Tibial artery (tissue), 4 donors: ENCODE results near the gene AGMAT.

Experiments used
- DNase-seq, 2 donors: peaks; one replicate each; pipeline ENCODE4 v3.0.0-alpha.2; 2019
- H3K27ac ChIP-seq, 2 donors: fragments of 200-600 bp; sonication (generic) in 1 of 2; 1 replicate in 1 of 2; 2 replicates in 1 of 2; pipeline ENCODE4 v1.5.1; 2018 to 2019; ENCODE audit warnings: mild to moderate bottlenecking in 1 of 2
- H3K27me3 ChIP-seq, 2 donors: fragments of 200-600 bp; sonication (generic) in 1 of 2; one replicate each; pipeline versions ENCODE4 v1.5.1 to v1.6.0; 2016 to 2019
- H3K36me3 ChIP-seq, 3 donors: fragments of 200-600 bp; sonication (generic) in 2 of 3; one replicate each; pipeline ENCODE4 v1.5.1; 2016 to 2019; ENCODE audit warnings: mild to moderate bottlenecking in 2 of 3
- H3K4me1 ChIP-seq, 4 donors: fragments of 200-600 bp; sonication (generic) in 2 of 4; 1 replicate in 3 of 4; 2 replicates in 1 of 4; pipeline ENCODE4 v1.5.1; 2016 to 2019
- H3K4me3 ChIP-seq, 2 donors: fragments of 200-600 bp; sonication (generic) in 1 of 2; 1 replicate in 1 of 2; 2 replicates in 1 of 2; pipeline ENCODE4 v1.5.1; 2018 to 2019; ENCODE audit warnings: mild to moderate bottlenecking in 2 of 2
- H3K9me3 ChIP-seq, 3 donors: fragments of 200-600 bp; sonication (generic) in 1 of 3; one replicate each; pipeline ENCODE4 v1.5.1; 2016 to 2019
- CTCF ChIP-seq, 2 experiments: fragments of 200-600 bp in 1 of 2; fragments of 450-650 bp in 1 of 2; IDR thresholded peaks; one replicate each; pipeline ENCODE4 v1.5.1; 2017 to 2019; ENCODE audit warnings: antibody characterized with exemption in 2 of 2, mild to moderate bottlenecking in 1 of 2, moderate library complexity in 1 of 2
- intact Hi-C: fragments of 100-400 bp; cut with DNase I; formaldehyde crosslinking; loops from one replicate; pipeline ENCODE4 v1.15.0; 2023; ENCODE audit warnings: low total_unique reads

Gene AGMAT

GRCh38 chr1:15538771-15539170, 46.1 kb downstream of the AGMAT start:
- Histone ChIP-seq H3K9me3 (no peaks in the 10 kb centered on the region), H3K27me3 (no peaks in the 10 kb centered on the region), H3K36me3 (peaks cover 47 to 98% (median 81%) of the 10 kb centered on the region in 3 donors), H3K4me1 (no peaks in the 10 kb centered on the region), H3K4me3 (no peak overlapping the region), H3K27ac (no peak overlapping the region)
- TF ChIP-seq CTCF (IDR thresholded peaks at IDR 0.05) = no peak
- no peak for DNase-seq
- intact Hi-C loops = no loop called here

GRCh38 chr1:15531682-15532081, 53.2 kb downstream of the AGMAT start:
- Histone ChIP-seq H3K27ac (no peak overlapping the region), H3K36me3 (peaks cover 12 to 49% (median 23%) of the 10 kb centered on the region in 3 donors), H3K4me1 (peaks cover 0 to 16% (median 9%) of the 10 kb centered on the region in 4 donors), H3K27me3 (no peaks in the 10 kb centered on the region), H3K9me3 (no peaks in the 10 kb centered on the region), H3K4me3 (no peak overlapping the region)
- no peak for TF ChIP-seq CTCF (IDR thresholded peaks at IDR 0.05)
- intact Hi-C loops = no loop called here
- no peak for DNase-seq

GRCh38 chr1:15531003-15531402, 53.8 kb downstream of the AGMAT start:
- no peak for DNase-seq
- Histone ChIP-seq H3K9me3 (no peaks in the 10 kb centered on the region), H3K27ac (no peak overlapping the region), H3K36me3 (peaks cover 7 to 43% (median 16%) of the 10 kb centered on the region in 3 donors), H3K27me3 (no peaks in the 10 kb centered on the region), H3K4me1 (peaks cover 0 to 18% (median 12%) of the 10 kb centered on the region in 4 donors), H3K4me3 (no peak overlapping the region)
- TF ChIP-seq CTCF (IDR thresholded peaks at IDR 0.05) = no peak
- intact Hi-C loops = no loop called here

GRCh38 chr1:15526490-15527339, 58.1 kb downstream of the AGMAT start, which contains the start of gene DNAJC16:
DNAJC16 (plus strand) TSS chr1:15526848; CDS start chr1:15529106, 2,258 bp downstream.
- DNase-seq = peak; percentile 99 to 100
- no peaks in the 10 kb centered on the region for H3K27me3 ChIP-seq
- peaks cover 0 to 36% (median 28%) of the 10 kb centered on the region in 4 donors for H3K4me1 ChIP-seq
- peak; percentile 9 to 39 for TF ChIP-seq CTCF (IDR thresholded peaks at IDR 0.05)
- no peaks in the 10 kb centered on the region for H3K9me3 ChIP-seq
- peak within 1 kb of the TSS; percentile 79 to 99 for H3K4me3 ChIP-seq
- intact Hi-C loops = no loop called here
- peak within 1 kb of the TSS; percentile 94 to 97 for H3K27ac ChIP-seq
- peaks cover 0 to 17% (median 7%) of the 10 kb centered on the region in 3 donors for H3K36me3 ChIP-seq

- no peaks in the 10 kb centered on the region for H3K27me3 ChIP-seq
- peak overlapping the region; percentile 87 to 94 for H3K27ac ChIP-seq
- TF ChIP-seq CTCF (IDR thresholded peaks at IDR 0.05) = no peak
- H3K9me3 ChIP-seq = no peaks in the 10 kb centered on the region
- DNase-seq = peak; percentile 33 to 71
- H3K4me1 ChIP-seq = peaks cover 0 to 36% (median 28%) of the 10 kb centered on the region in 4 donors
- peaks cover 0 to 13% (median 7%) of the 10 kb centered on the region in 3 donors for H3K36me3 ChIP-seq
- intact Hi-C loops = no loop called here
- H3K4me3 ChIP-seq = peak overlapping the region; percentile 79 to 99
Measured at GRCh38 chr1:15526021-15526489, 58.8 kb downstream of the AGMAT start.
